ENCODE results near the gene CADM2. TPM values are rescaled to one million over a fixed set of nuclear protein-coding genes. Genes with fewer than 3 reads are reported as not detected.

CADM2 gene
- total RNA-seq, 4 donors from 2014 or later = 15.6 to 51.8 (median 37.4) TPM

- H3K4me1 ChIP-seq = no peaks in the 10 kb centered on the region
- 85 to 87% methylated on average over 4 of the region's 4 CpGs for WGBS, 2 donors
Observed at GRCh38 chr3:85041001-85041400, 82.2 kb downstream of the CADM2 start.

DNA sequence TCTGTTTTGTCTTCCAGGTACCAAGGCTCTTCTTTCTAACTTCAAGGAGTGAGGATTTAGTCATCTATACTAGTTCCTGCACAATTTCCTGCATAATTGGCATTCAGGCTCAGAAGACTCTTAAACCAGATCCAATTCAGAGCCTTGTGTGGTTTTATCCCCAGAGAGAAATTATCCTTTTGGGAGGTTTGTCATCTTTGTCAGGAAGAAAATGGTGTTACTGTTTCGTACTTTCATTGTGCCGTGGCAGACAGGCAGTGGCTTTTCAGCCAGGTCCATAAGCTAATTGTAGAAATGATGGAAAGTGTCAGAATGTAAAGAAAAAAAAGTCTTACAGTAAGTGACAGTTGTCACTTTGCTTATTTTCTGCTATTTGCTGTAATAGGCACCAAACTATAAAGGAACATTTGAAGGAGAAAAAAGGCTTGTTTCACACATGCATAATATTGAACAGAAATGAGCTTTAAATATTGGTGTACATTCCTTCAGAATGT, 82.8 kb downstream of the CADM2 start:
- Histone ChIP-seq H3K27me3 (no peaks in the 10 kb centered on the region), H3K4me1 (no peaks in the 10 kb centered on the region), H3K9me3 (no peaks in the 10 kb centered on the region), H3K36me3 (no peaks in the 10 kb centered on the region), H3K27ac (no peak overlapping the region), H3K4me3 (no peak overlapping the region)
- TF ChIP-seq EP300 (IDR thresholded peaks at IDR 0.05) (no peak), POLR2A (IDR thresholded peaks at IDR 0.05) (no peak)
- TF ChIP-seq, protein P1, sequence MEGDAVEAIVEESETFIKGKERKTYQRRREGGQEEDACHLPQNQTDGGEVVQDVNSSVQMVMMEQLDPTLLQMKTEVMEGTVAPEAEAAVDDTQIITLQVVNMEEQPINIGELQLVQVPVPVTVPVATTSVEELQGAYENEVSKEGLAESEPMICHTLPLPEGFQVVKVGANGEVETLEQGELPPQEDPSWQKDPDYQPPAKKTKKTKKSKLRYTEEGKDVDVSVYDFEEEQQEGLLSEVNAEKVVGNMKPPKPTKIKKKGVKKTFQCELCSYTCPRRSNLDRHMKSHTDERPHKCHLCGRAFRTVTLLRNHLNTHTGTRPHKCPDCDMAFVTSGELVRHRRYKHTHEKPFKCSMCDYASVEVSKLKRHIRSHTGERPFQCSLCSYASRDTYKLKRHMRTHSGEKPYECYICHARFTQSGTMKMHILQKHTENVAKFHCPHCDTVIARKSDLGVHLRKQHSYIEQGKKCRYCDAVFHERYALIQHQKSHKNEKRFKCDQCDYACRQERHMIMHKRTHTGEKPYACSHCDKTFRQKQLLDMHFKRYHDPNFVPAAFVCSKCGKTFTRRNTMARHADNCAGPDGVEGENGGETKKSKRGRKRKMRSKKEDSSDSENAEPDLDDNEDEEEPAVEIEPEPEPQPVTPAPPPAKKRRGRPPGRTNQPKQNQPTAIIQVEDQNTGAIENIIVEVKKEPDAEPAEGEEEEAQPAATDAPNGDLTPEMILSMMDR (IDR thresholded peaks at IDR 0.05) = no peak
- 72 to 81% methylated on average over 2 of the region's 2 CpGs for WGBS, 2 donors
- DNase-seq (ENCODE audit: low spot score in 2 of 2) = no peak

More at GRCh38 chr3:85041001-85041400, 82.2 kb downstream of the CADM2 start:
- DNase-seq (ENCODE audit: low spot score in 2 of 2) = no peak
- Histone ChIP-seq H3K27me3 (no peaks in the 10 kb centered on the region), H3K4me3 (no peak overlapping the region), H3K27ac (no peak overlapping the region), H3K36me3 (no peaks in the 10 kb centered on the region), H3K9me3 (no peaks in the 10 kb centered on the region)
- TF ChIP-seq POLR2A (IDR thresholded peaks at IDR 0.05) (no peak), EP300 (IDR thresholded peaks at IDR 0.05) (no peak)
- TF ChIP-seq, protein P1 (IDR thresholded peaks at IDR 0.05) = no peak

- H3K4me1 ChIP-seq = no peaks in the 10 kb centered on the region
- no peak overlapping the region for H3K27ac ChIP-seq
- no peak for DNase-seq (ENCODE audit: low spot score in 2 of 2)
- 84 to 85% methylated on average over 4 of the region's 4 CpGs for WGBS, 2 donors
- no peaks in the 10 kb centered on the region for H3K27me3 ChIP-seq
- H3K4me3 ChIP-seq = no peak overlapping the region
- TF ChIP-seq POLR2A (IDR thresholded peaks at IDR 0.05) (no peak), EP300 (IDR thresholded peaks at IDR 0.05) (no peak)
- TF ChIP-seq, protein P1 (IDR thresholded peaks at IDR 0.05) = no peak
- no peaks in the 10 kb centered on the region for H3K36me3 ChIP-seq
- no peaks in the 10 kb centered on the region for H3K9me3 ChIP-seq
Observed at GRCh38 chr3:85050821-85051220, 92.0 kb downstream of the CADM2 start.

DNA sequence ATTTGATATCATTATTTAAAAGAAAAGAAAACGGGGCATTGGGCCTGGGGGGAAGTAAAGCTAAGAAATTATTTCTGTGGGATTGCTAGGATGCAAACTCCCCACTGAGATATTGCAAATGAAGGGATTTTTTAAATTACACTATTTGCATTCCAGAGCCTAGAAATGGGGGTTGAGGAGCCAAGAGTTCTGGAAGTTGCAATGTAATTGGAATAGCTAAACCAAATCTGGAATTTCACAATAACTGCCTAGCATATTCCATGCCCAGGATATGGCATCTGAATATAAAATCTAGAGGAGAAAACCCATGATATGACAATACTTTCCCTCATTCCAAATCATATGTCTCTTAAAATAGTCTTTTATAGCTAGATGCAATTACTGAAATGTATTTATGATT, 93.0 kb downstream of the CADM2 start:
- Histone ChIP-seq H3K4me1 (no peaks in the 10 kb centered on the region), H3K9me3 (no peaks in the 10 kb centered on the region), H3K27me3 (no peaks in the 10 kb centered on the region), H3K36me3 (no peaks in the 10 kb centered on the region), H3K4me3 (no peak overlapping the region), H3K27ac (no peak overlapping the region)
- TF ChIP-seq EP300 (IDR thresholded peaks at IDR 0.05) (no peak), POLR2A (IDR thresholded peaks at IDR 0.05) (no peak)
- TF ChIP-seq, protein P1 (IDR thresholded peaks at IDR 0.05) = no peak
- no peak for DNase-seq (ENCODE audit: low spot score in 2 of 2)
- WGBS, 2 donors = 68 to 74% methylated on average over 1 of the region's 1 CpG

DNA sequence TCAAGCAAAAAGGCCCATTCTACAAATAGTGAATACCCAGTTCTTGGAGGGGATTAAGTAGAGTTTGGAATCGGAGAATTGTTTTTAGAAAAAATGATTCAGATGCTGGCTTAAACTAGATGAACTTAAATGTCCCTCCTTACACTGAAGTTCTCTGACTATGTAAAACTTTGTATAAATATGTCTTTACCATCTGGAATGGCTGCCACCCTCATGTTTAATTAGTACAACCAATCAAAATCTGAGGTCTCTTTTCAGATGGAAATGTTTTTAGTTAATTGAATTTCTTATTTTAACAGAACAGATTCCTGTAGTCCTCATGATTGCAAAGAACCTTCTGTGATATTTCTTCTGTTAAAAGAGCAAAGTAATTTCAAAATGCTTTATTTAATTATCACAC, 94.8 kb downstream of the CADM2 start:
- H3K27me3 ChIP-seq = no peaks in the 10 kb centered on the region
- H3K27ac ChIP-seq = no peak overlapping the region
- DNase-seq (ENCODE audit: low spot score in 2 of 2) = no peak
- H3K4me3 ChIP-seq = no peak overlapping the region
- H3K36me3 ChIP-seq = no peaks in the 10 kb centered on the region
- no peaks in the 10 kb centered on the region for H3K9me3 ChIP-seq
- TF ChIP-seq EP300 (IDR thresholded peaks at IDR 0.05) = no peak
- no peak for TF ChIP-seq POLR2A (IDR thresholded peaks at IDR 0.05)
- TF ChIP-seq, protein P1 (IDR thresholded peaks at IDR 0.05) = no peak
- 56 to 62% methylated on average over 1 of the region's 1 CpG for WGBS, 2 donors
- H3K4me1 ChIP-seq = no peaks in the 10 kb centered on the region
